OCI-LY7 (cell line): Measurements from ENCODE around the gene SLC6A6. TPM values are rescaled to one million over a fixed set of nuclear protein-coding genes. Genes with fewer than 3 reads are reported as not detected.
"Not testable (repeated sequence)": the region's sequence is repeated elsewhere in the genome, so short reads cannot be mapped to it uniquely, and the experiment has no call there.

Source experiments
- BruUV-seq: library from RNA; stranded (reverse); fragments of 400-500 nt; replicated peaks from 2 replicates; lab custom pipeline; 2021; lab: Mats Ljungman, UMichigan
- CTCF ChIA-PET: fragments of 300-600 bp; sonication (Branson Sonifier 250); formaldehyde crosslinking; loops from one replicate; lab custom pipeline; 2022; ENCODE audit warnings: antibody characterized with exemption; ENCODE audit not compliant: unreplicated experiment; lab: Charles Lee
- POLR2A ChIA-PET: fragments of 300-600 bp; sonication (Branson Sonifier 250); formaldehyde crosslinking; loops from one replicate; lab custom pipeline; 2022; ENCODE audit warnings: antibody characterized with exemption; lab: Charles Lee
- DNase-seq: peaks from one replicate; pipeline ENCODE4 v3.0.0-alpha.2; 2015; ENCODE audit warnings: low spot score
- H2AFZ ChIP-seq: fragments of 200-600 bp; sonication (generic), shearing (Covaris generic); 2 replicates; pipeline ENCODE4 v1.6.1; 2014; ENCODE audit warnings: mild to moderate bottlenecking, antibody characterized with exemption, low read length, moderate library complexity
- H3K27ac ChIP-seq: fragments of 200-600 bp; sonication (generic); 2 replicates; pipeline ENCODE4 v1.5.1; 2014; ENCODE audit warnings: mixed run types, low read depth, mild to moderate bottlenecking, moderate library complexity, low read length, inconsistent platforms; ENCODE audit not compliant: poor library complexity, severe bottlenecking
- H3K36me3 ChIP-seq: fragments of 200-600 bp; sonication (generic); 2 replicates; pipeline ENCODE4 v1.6.1; 2014; ENCODE audit warnings: mild to moderate bottlenecking, antibody characterized with exemption, low read length, moderate library complexity, mixed read lengths; ENCODE audit not compliant: insufficient read depth
- H3K4me1 ChIP-seq: fragments of 200-600 bp; sonication (generic); 2 replicates; pipeline ENCODE4 v1.5.1; 2014; ENCODE audit warnings: mild to moderate bottlenecking, low read length; ENCODE audit not compliant: insufficient read depth, poor library complexity, severe bottlenecking
- H3K4me2 ChIP-seq: fragments of 200-600 bp; sonication (generic); 2 replicates; pipeline ENCODE4 v1.6.1; 2014; ENCODE audit warnings: mild to moderate bottlenecking, low read length
- H3K4me3 ChIP-seq: fragments of 200-600 bp; sonication (generic); 2 replicates; pipeline ENCODE4 v1.5.1; 2014; ENCODE audit warnings: mild to moderate bottlenecking, low read depth, low read length; ENCODE audit not compliant: poor library complexity, severe bottlenecking
- H3K79me2 ChIP-seq: fragments of 200-600 bp; sonication (generic); 2 replicates; pipeline ENCODE4 v1.6.1; 2016; ENCODE audit warnings: low read depth, mild to moderate bottlenecking, low read length, moderate library complexity, mixed read lengths; ENCODE audit not compliant: insufficient read depth
- H3K9me2 ChIP-seq: fragments of 200-600 bp; sonication (generic); 2 replicates; pipeline ENCODE4 v1.6.1; 2016; ENCODE audit warnings: mild to moderate bottlenecking, low read length, mixed read lengths; ENCODE audit not compliant: insufficient read depth
- H3K9me3 ChIP-seq: fragments of 200-600 bp; sonication (generic); 2 replicates; pipeline ENCODE4 v1.6.1; 2014; ENCODE audit warnings: mild to moderate bottlenecking, mixed run types, low read length, mixed read lengths
- H4K20me1 ChIP-seq: fragments of 200-600 bp; sonication (generic); 2 replicates; pipeline ENCODE4 v1.6.1; 2014; ENCODE audit warnings: mild to moderate bottlenecking, antibody characterized with exemption, low read length, moderate library complexity, mixed read lengths; ENCODE audit not compliant: insufficient read depth
- CTCF ChIP-seq: fragments of 200-600 bp; sonication (generic); conservative IDR thresholded peaks from 2 replicates; pipeline ENCODE4 v1.5.1; 2014; ENCODE audit warnings: mild to moderate bottlenecking, antibody characterized with exemption, low read length, moderate library complexity, mixed read lengths
- EZH2phosphoT487 ChIP-seq: fragments of 200-600 bp; sonication (generic); IDR thresholded peaks from 2 replicates; pipeline ENCODE4 v1.6.1; 2018; ENCODE audit warnings: low read depth, borderline replicate concordance, mild to moderate bottlenecking, mixed run types, antibody characterized with exemption, low read length, moderate library complexity, mixed read lengths
- intact Hi-C: fragments of 100-400 bp; cut with micrococcal nuclease; formaldehyde crosslinking; loops from one replicate; pipeline ENCODE4 v1.10.0; 2022; ENCODE audit not compliant: unreplicated experiment
- total RNA-seq, 2 experiments: library from RNA; depleted of rRNA in 1 of 2; stranded (reverse); fragments of >200 nt in 1 of 2; shearing (Covaris generic) in 1 of 2; gene quantifications; 2 replicates each; pipeline ENCODE4 v1.2.3, GENCODE V29; 2014 to 2022

Gene SLC6A6
- total RNA-seq, 2 experiments from 2014 or later, result 43.0 to 51.8 TPM

- CTCF ChIA-PET, result no interaction called here
- TF ChIP-seq EZH2phosphoT487, result no peak
- no peak for TF ChIP-seq CTCF
- no peak for DNase-seq
These were observed 111.9 kb downstream of the SLC6A6 start for GRCh38 chr3:14514323-14514720.

GRCh38 chr3:14515526-14515925 lies 113.1 kb downstream of the SLC6A6 start:
- H3K4me2 ChIP-seq, H3K27ac ChIP-seq, H2AFZ ChIP-seq, intact Hi-C loops, H3K4me3 ChIP-seq, H3K4me1 ChIP-seq, DNase-seq, POLR2A ChIA-PET, H3K79me2 ChIP-seq, H4K20me1 ChIP-seq, H3K9me3 ChIP-seq, BruUV-seq, CTCF ChIA-PET, H3K9me2 ChIP-seq, H3K36me3 ChIP-seq: not testable (repeated sequence)

More at GRCh38 chr3:14514323-14514720, 111.9 kb downstream of the SLC6A6 start:
- intact Hi-C loops, result no loop called here
- no peaks in the 10 kb centered on the region for H3K4me1 ChIP-seq
- H3K79me2 ChIP-seq, result no peaks in the 10 kb centered on the region
- H3K4me3 ChIP-seq, result no peak overlapping the region
- H2AFZ ChIP-seq, result no peak overlapping the region
- no peak overlapping the region for H3K4me2 ChIP-seq
- H3K36me3 ChIP-seq, result no peaks in the 10 kb centered on the region
- no TSS peak for BruUV-seq
- POLR2A ChIA-PET, result no interaction called here
- H3K27ac ChIP-seq, result no peak overlapping the region
- no peaks in the 10 kb centered on the region for H4K20me1 ChIP-seq
- H3K9me2 ChIP-seq, result no peaks in the 10 kb centered on the region
- no peaks in the 10 kb centered on the region for H3K9me3 ChIP-seq

- no peak overlapping the region for H3K4me2 ChIP-seq
- no peak overlapping the region for H2AFZ ChIP-seq
- no peaks in the 10 kb centered on the region for H3K9me2 ChIP-seq
- intact Hi-C loops, result no loop called here
- ChIA-PET POLR2A (interaction anchor here (0.7 kb wide), 3 partner anchors 237 to 310 kb away, joined by 4 to 5 read pairs (median 4); no protein-coding TSS in a partner anchor), CTCF (no interaction called here)
- no TSS peak for BruUV-seq
- no peaks in the 10 kb centered on the region for H3K9me3 ChIP-seq
- DNase-seq, result no peak
- TF ChIP-seq EZH2phosphoT487 (no peak), CTCF (no peak)
- no peaks in the 10 kb centered on the region for H4K20me1 ChIP-seq
- no peak overlapping the region for H3K27ac ChIP-seq
- no peak overlapping the region for H3K4me3 ChIP-seq
- no peaks in the 10 kb centered on the region for H3K4me1 ChIP-seq
- no peaks in the 10 kb centered on the region for H3K36me3 ChIP-seq
- no peaks in the 10 kb centered on the region for H3K79me2 ChIP-seq
These were observed 114.4 kb downstream of the SLC6A6 start for GRCh38 chr3:14516738-14517345.
